Measurements from ENCODE around the gene ADAMTSL1. TPM values are rescaled to one million over a fixed set of nuclear protein-coding genes. Genes with fewer than 3 reads are reported as not detected.

Gene ADAMTSL1
- total RNA-seq, 4 donors from 2014 or later, result 2.8 to 26.4 (median 9.4) TPM

GRCh38 chr9:18675973-18676372 lies 202.0 kb downstream of the ADAMTSL1 start:
- Histone ChIP-seq H3K27ac (no peak overlapping the region), H3K4me1 (no peaks in the 10 kb centered on the region), H3K27me3 (no peaks in the 10 kb centered on the region), H3K4me3 (no peak overlapping the region), H3K36me3 (no peaks in the 10 kb centered on the region), H3K9me3 (no peaks in the 10 kb centered on the region)
- DNase-seq, result no peak
- TF ChIP-seq POLR2A (IDR thresholded peaks at IDR 0.05), result no peak
- TF ChIP-seq CTCF (IDR thresholded peaks at IDR 0.05), result no peak

GRCh38 chr9:18676525-18676924 lies 202.6 kb downstream of the ADAMTSL1 start:
- TF ChIP-seq CTCF (IDR thresholded peaks at IDR 0.05) (no peak), POLR2A (IDR thresholded peaks at IDR 0.05) (no peak)
- H3K4me3 ChIP-seq, result no peak overlapping the region
- DNase-seq, result no peak
- H3K36me3 ChIP-seq, result no peaks in the 10 kb centered on the region
- H3K9me3 ChIP-seq, result no peaks in the 10 kb centered on the region
- no peaks in the 10 kb centered on the region for H3K4me1 ChIP-seq
- no peaks in the 10 kb centered on the region for H3K27me3 ChIP-seq
- H3K27ac ChIP-seq, result no peak overlapping the region

GRCh38 chr9:18678821-18679590 lies 205.1 kb downstream of the ADAMTSL1 start:
- no peak for TF ChIP-seq POLR2A (IDR thresholded peaks at IDR 0.05)
- TF ChIP-seq CTCF (IDR thresholded peaks at IDR 0.05), result no peak
- H3K36me3 ChIP-seq, result no peaks in the 10 kb centered on the region
- H3K4me1 ChIP-seq, result no peaks in the 10 kb centered on the region
- H3K27ac ChIP-seq, result no peak overlapping the region
- no peak overlapping the region for H3K4me3 ChIP-seq
- DNase-seq, result no peak
- H3K27me3 ChIP-seq, result no peaks in the 10 kb centered on the region
- no peaks in the 10 kb centered on the region for H3K9me3 ChIP-seq

GRCh38 chr9:18682907-18683306 lies 209.0 kb downstream of the ADAMTSL1 start:
- Histone ChIP-seq H3K27me3 (no peaks in the 10 kb centered on the region), H3K4me3 (no peak overlapping the region), H3K4me1 (peaks cover 0 to 8% (median 0%) of the 10 kb centered on the region in 4 donors), H3K9me3 (no peaks in the 10 kb centered on the region), H3K36me3 (no peaks in the 10 kb centered on the region), H3K27ac (no peak overlapping the region)
- no peak for DNase-seq
- TF ChIP-seq POLR2A (IDR thresholded peaks at IDR 0.05), result no peak
- no peak for TF ChIP-seq CTCF (IDR thresholded peaks at IDR 0.05)

- Histone ChIP-seq H3K4me3 (no peak overlapping the region), H3K27ac (no peak overlapping the region)
- DNase-seq, result no peak
Measured at GRCh38 chr9:18683312-18683711, 209.4 kb downstream of the ADAMTSL1 start.

More at GRCh38 chr9:18683312-18683711, 209.4 kb downstream of the ADAMTSL1 start:
- no peaks in the 10 kb centered on the region for H3K27me3 ChIP-seq
- TF ChIP-seq POLR2A (IDR thresholded peaks at IDR 0.05) (no peak), CTCF (IDR thresholded peaks at IDR 0.05) (no peak)
- H3K9me3 ChIP-seq, result no peaks in the 10 kb centered on the region
- peaks cover 0 to 8% (median 0%) of the 10 kb centered on the region in 4 donors for H3K4me1 ChIP-seq
- H3K36me3 ChIP-seq, result no peaks in the 10 kb centered on the region
